Spleen (tissue), 11 donors: ENCODE measurements around the gene DPH2. TPM values are rescaled to one million over a fixed set of nuclear protein-coding genes. Genes with fewer than 3 reads are reported as not detected.

ENCODE experiments used
- DNase-seq: peaks from one replicate; pipeline ENCODE4 v3.0.0-alpha.2; 2020
- H3K27ac ChIP-seq, 8 donors: fragments of 200-600 bp; sonication (generic) in 7 of 8; 1 replicate in 4 of 8; 2 replicates in 4 of 8; pipeline versions ENCODE4 v1.5.0 to v1.8.0; 2016 to 2021; ENCODE audit warnings: inconsistent platforms in 4 of 8, mild to moderate bottlenecking in 4 of 8, moderate library complexity in 1 of 8
- H3K27me3 ChIP-seq, 7 donors: fragments of 200-600 bp; sonication (generic) in 6 of 7; replicated peaks in 1 of 7; 1 replicate in 4 of 7; 2 replicates in 3 of 7; pipeline versions ENCODE4 v1.5.0 to v1.8.0; 2016 to 2021; ENCODE audit warnings: inconsistent platforms in 3 of 7, mild to moderate bottlenecking in 1 of 7
- H3K36me3 ChIP-seq, 6 donors: fragments of 200-600 bp; sonication (generic) in 5 of 6; 1 replicate in 4 of 6; 2 replicates in 2 of 6; pipeline versions ENCODE4 v1.5.0 to v1.8.0; 2016 to 2021; ENCODE audit warnings: inconsistent platforms in 2 of 6
- H3K4me1 ChIP-seq, 6 donors: fragments of 200-600 bp; sonication (generic) in 5 of 6; 1 replicate in 3 of 6; 2 replicates in 3 of 6; pipeline versions ENCODE4 v1.5.0 to v1.8.0; 2016 to 2021; ENCODE audit warnings: inconsistent platforms in 3 of 6
- H3K4me3 ChIP-seq, 8 donors: fragments of 200-600 bp; sonication (generic) in 7 of 8; 1 replicate in 4 of 8; 2 replicates in 4 of 8; pipeline versions ENCODE4 v1.5.0 to v1.8.0; 2016 to 2021; ENCODE audit warnings: inconsistent platforms in 4 of 8, mild to moderate bottlenecking in 4 of 8, moderate library complexity in 2 of 8
- H3K9me3 ChIP-seq, 8 donors: fragments of 200-600 bp; sonication (generic) in 7 of 8; 1 replicate in 4 of 8; 2 replicates in 4 of 8; pipeline versions ENCODE4 v1.5.0 to v1.8.0; 2016 to 2021; ENCODE audit warnings: inconsistent platforms in 4 of 8
- CTCF ChIP-seq, 11 experiments: fragments of 200-600 bp in 7 of 11; fragments of 450-650 bp in 4 of 11; sonication (generic) in 4 of 11; IDR thresholded peaks in 8 of 11; conservative IDR thresholded peaks in 3 of 11; 1 replicate in 7 of 11; 2 replicates in 4 of 11; pipeline versions ENCODE4 v1.4.0 to v1.8.0; 2016 to 2021; ENCODE audit warnings: antibody characterized with exemption in 11 of 11, inconsistent platforms in 4 of 11, mild to moderate bottlenecking in 1 of 11
- POLR2A ChIP-seq, 3 donors: fragments of 450-650 bp; IDR thresholded peaks; one replicate each; pipeline ENCODE4 v1.5.1; 2017; ENCODE audit warnings: antibody characterized with exemption in 3 of 3, mild to moderate bottlenecking in 1 of 3
- POLR2AphosphoS5 ChIP-seq, 3 donors: sonication (generic); formaldehyde crosslinking; IDR thresholded peaks; one replicate each; pipeline ENCODE4 v1.5.1; 2017; ENCODE audit warnings: antibody characterized with exemption in 3 of 3
- WGBS, 5 donors: extraction: QIAGEN DNeasy Blood & Tissue Kit in 3 of 5; methylation state at CpG; one replicate each; pipeline versions ENCODE4 v1.1.5 to v1.1.7; 2013 to 2018; 5-methylcytosine and 5-hydroxymethylcytosine counted together
- intact Hi-C: fragments of 100-400 bp; cut with DNase I; formaldehyde crosslinking; loops from one replicate; pipeline ENCODE4 v1.15.0; 2023; ENCODE audit warnings: low total_unique reads
- polyA plus RNA-seq, 3 donors: library from polyadenylated mRNA; stranded (reverse); fragments of 200-250 nt; gene quantifications; one replicate each; pipeline ENCODE4 v1.2.1, GENCODE V29; 2013
- total RNA-seq, 7 donors: library from RNA; depleted of rRNA in 3 of 7; stranded (reverse); fragments of >200 nt in 3 of 7; fragmentation: NEBNext Ultra II Directional in 4 of 7; extraction: Animal tissue kit (Norgen Biotek cat#: 25700) in 4 of 7; gene quantifications; one replicate each; pipeline versions ENCODE4 v1.1.0 to v1.2.1, GENCODE V29; 2016 to 2021
- donor health status: healthy with polysubstance abuse.
- donor health status: DM: no; HTN: no; CAD: no; lungs with moderate emphysema.
- donor health status: DM: no; HTN: no; CAD: no.
- donor health status: Bipolar disorder and iron deficiency.
- donor health status: healthy.
- donor health status: DM: no; HTN: no; CAD: no.
- donor health status: DM: yes; HTN: yes; CAD: no.

Gene DPH2
- total and polyA plus RNA-seq, 10 donors = 15.7 to 36.5 (median 24.5) TPM

GRCh38 chr1:43995984-43996732, 26.3 kb downstream of the DPH2 start:
- peaks cover 3 to 38% (median 18%) of the 10 kb centered on the region in 6 donors for H3K4me1 ChIP-seq
- no peak overlapping the region for H3K27ac ChIP-seq
- no peak overlapping the region for H3K4me3 ChIP-seq
- peak; percentile 72 for DNase-seq
- no peaks in the 10 kb centered on the region for H3K27me3 ChIP-seq
- H3K9me3 ChIP-seq = no peaks in the 10 kb centered on the region
- 88 to 94% (median 92%) methylated on average over 9 to 21 of the region's 21 CpGs for WGBS, 5 donors
- no peaks in the 10 kb centered on the region for H3K36me3 ChIP-seq
- TF ChIP-seq CTCF (IDR thresholded peaks at IDR 0.05 in 8 of 11, conservative IDR thresholded peaks at IDR 0.05 in 3 of 11) (no peak), POLR2A (IDR thresholded peaks at IDR 0.05) (no peak), POLR2AphosphoS5 (IDR thresholded peaks at IDR 0.05) (no peak)
- intact Hi-C loops = no loop called here

GRCh38 chr1:43996733-43997115, 26.9 kb downstream of the DPH2 start:
- intact Hi-C loops = no loop called here
- H3K4me3 ChIP-seq = no peak overlapping the region
- H3K9me3 ChIP-seq = no peaks in the 10 kb centered on the region
- TF ChIP-seq CTCF (IDR thresholded peaks at IDR 0.05 in 8 of 11, conservative IDR thresholded peaks at IDR 0.05 in 3 of 11) (no peak), POLR2AphosphoS5 (IDR thresholded peaks at IDR 0.05) (no peak), POLR2A (IDR thresholded peaks at IDR 0.05) (no peak)
- no peak for DNase-seq
- WGBS, 5 donors = 80 to 95% (median 86%) methylated on average over 6 of the region's 6 CpGs
- no peak overlapping the region for H3K27ac ChIP-seq
- H3K4me1 ChIP-seq = peaks cover 3 to 32% (median 17%) of the 10 kb centered on the region in 6 donors
- no peaks in the 10 kb centered on the region for H3K27me3 ChIP-seq
- no peaks in the 10 kb centered on the region for H3K36me3 ChIP-seq

DNA sequence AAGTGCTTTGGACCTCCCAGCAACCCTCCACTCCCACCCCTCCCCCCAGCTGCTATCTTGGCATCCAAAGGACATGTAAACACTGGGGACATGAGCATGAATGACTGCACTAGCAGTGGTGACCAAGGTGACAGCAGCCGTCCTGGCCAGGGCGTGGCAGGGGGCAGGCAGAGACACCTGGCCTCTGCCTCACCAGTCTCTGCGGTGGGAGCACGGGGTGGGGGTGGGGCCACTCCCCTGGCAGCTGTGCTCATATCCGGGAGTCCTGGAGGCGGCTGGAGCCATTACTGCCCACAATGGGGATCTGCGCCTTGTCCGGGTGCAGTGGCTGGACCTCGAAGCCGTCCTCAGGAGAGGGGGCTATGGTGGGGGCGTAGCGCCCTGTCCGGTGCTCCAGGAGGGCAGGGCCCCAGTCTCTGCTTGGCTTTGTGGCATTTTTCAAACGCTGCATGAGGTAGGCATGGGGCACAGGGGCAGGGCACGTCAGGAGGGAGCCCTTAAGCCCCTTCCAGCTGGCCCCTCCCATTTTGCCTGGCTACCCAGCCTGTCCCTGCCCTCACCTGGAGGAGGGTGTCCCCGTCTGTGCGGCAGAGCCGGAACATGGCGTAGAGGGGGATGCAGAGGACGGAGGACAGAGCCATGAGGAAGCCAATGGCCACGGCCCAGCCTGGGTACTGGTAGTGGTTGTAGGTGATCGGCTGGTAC, 27.6 kb downstream of the DPH2 start:
- DNase-seq = no peak
- Histone ChIP-seq H3K4me1 (peaks cover 0 to 25% (median 10%) of the 10 kb centered on the region in 6 donors), H3K27ac (no peak overlapping the region), H3K27me3 (no peaks in the 10 kb centered on the region), H3K36me3 (no peaks in the 10 kb centered on the region), H3K9me3 (no peaks in the 10 kb centered on the region), H3K4me3 (no peak overlapping the region)
- WGBS, 5 donors = 80 to 96% (median 88%) methylated on average over 19 to 22 of the region's 22 CpGs
- intact Hi-C loops = no loop called here
- TF ChIP-seq CTCF (IDR thresholded peaks at IDR 0.05 in 8 of 11, conservative IDR thresholded peaks at IDR 0.05 in 3 of 11) = no peak
- no peak for TF ChIP-seq POLR2AphosphoS5 (IDR thresholded peaks at IDR 0.05)
- no peak for TF ChIP-seq POLR2A (IDR thresholded peaks at IDR 0.05)

- DNase-seq = no peak
- 86 to 91% (median 90%) methylated on average over 11 of the region's 11 CpGs for WGBS, 5 donors
These were observed 28.2 kb downstream of the DPH2 start for GRCh38 chr1:43998000-43998378.

More at GRCh38 chr1:43998000-43998378, 28.2 kb downstream of the DPH2 start:
- TF ChIP-seq POLR2A (IDR thresholded peaks at IDR 0.05) (no peak), CTCF (IDR thresholded peaks at IDR 0.05 in 8 of 11, conservative IDR thresholded peaks at IDR 0.05 in 3 of 11) (no peak), POLR2AphosphoS5 (IDR thresholded peaks at IDR 0.05) (no peak)
- Histone ChIP-seq H3K27ac (no peak overlapping the region), H3K27me3 (no peaks in the 10 kb centered on the region), H3K36me3 (no peaks in the 10 kb centered on the region), H3K4me3 (no peak overlapping the region), H3K9me3 (no peaks in the 10 kb centered on the region), H3K4me1 (peaks cover 0 to 19% (median 5%) of the 10 kb centered on the region in 6 donors)
- intact Hi-C loops = no loop called here
